ENCODE measurements around the gene KSR1.
"Not testable (repeated sequence)": the region's sequence is repeated elsewhere in the genome, so short reads cannot be mapped to it uniquely, and the experiment has no call there.

The KSR1 gene

GRCh38 chr17:27651411-27652345 is 195.4 kb downstream of the KSR1 start (continued):
- no peak for TF ChIP-seq CREB5 (CRISPR knock-in tag; IDR thresholded peaks at IDR 0.05; ENCODE audit: low read depth)
- TF ChIP-seq ZNF565 (CRISPR knock-in tag; conservative IDR thresholded peaks at IDR 0.05; ENCODE audit: low read depth): no peak
- TF ChIP-seq PPARA (CRISPR knock-in tag; IDR thresholded peaks at IDR 0.05; ENCODE audit: borderline replicate concordance): no peak
- no peak for TF ChIP-seq SNAI2 (CRISPR knock-in tag; IDR thresholded peaks at IDR 0.05)
- no peak for TF ChIP-seq GLIS3 (CRISPR knock-in tag; IDR thresholded peaks at IDR 0.05)

GRCh38 chr17:27653449-27653971 is 197.3 kb downstream of the KSR1 start:
- not testable (repeated sequence) for ATAC-seq

- ATAC-seq: no peak
- TF ChIP-seq ISL1 (CRISPR knock-in tag; IDR thresholded peaks at IDR 0.05): no peak
- no peak for TF ChIP-seq ESRRG (CRISPR knock-in tag; IDR thresholded peaks at IDR 0.05)
These were observed 197.9 kb downstream of the KSR1 start for GRCh38 chr17:27654136-27654535.

- no peak for TF ChIP-seq ZNF8 (CRISPR knock-in tag; IDR thresholded peaks at IDR 0.05)
- no peak for TF ChIP-seq ZFP30 (CRISPR knock-in tag; IDR thresholded peaks at IDR 0.05)
- TF ChIP-seq ZFP3 (CRISPR knock-in tag; IDR thresholded peaks at IDR 0.05): no peak
- TF ChIP-seq SNAI2 (CRISPR knock-in tag; IDR thresholded peaks at IDR 0.05): no peak
- TF ChIP-seq OSR1 (CRISPR knock-in tag; IDR thresholded peaks at IDR 0.05): no peak
- no peak for TF ChIP-seq CSDC2 (CRISPR knock-in tag; IDR thresholded peaks at IDR 0.05)
- no peak for TF ChIP-seq TSHZ2 (CRISPR knock-in tag; IDR thresholded peaks at IDR 0.05)
- TF ChIP-seq TCF4 (CRISPR knock-in tag; IDR thresholded peaks at IDR 0.05; ENCODE audit: borderline replicate concordance): no peak
- no peak for TF ChIP-seq PPARA (CRISPR knock-in tag; IDR thresholded peaks at IDR 0.05; ENCODE audit: borderline replicate concordance)
- ATAC-seq: peak; percentile 85
These were observed 198.6 kb downstream of the KSR1 start for GRCh38 chr17:27654654-27655524.

GRCh38 chr17:27655525-27656111 is 199.4 kb downstream of the KSR1 start:
- not testable (repeated sequence) for ATAC-seq

GRCh38 chr17:27656620-27657019 is 200.4 kb downstream of the KSR1 start:
- not testable (repeated sequence) for ATAC-seq

- TF ChIP-seq RARB (CRISPR knock-in tag; IDR thresholded peaks at IDR 0.05): no peak
- no peak for TF ChIP-seq ESRRG (CRISPR knock-in tag; IDR thresholded peaks at IDR 0.05)
- TF ChIP-seq ZFP30 (CRISPR knock-in tag; IDR thresholded peaks at IDR 0.05): no peak
- no peak for TF ChIP-seq ISL1 (CRISPR knock-in tag; IDR thresholded peaks at IDR 0.05)
- TF ChIP-seq CSRNP3 (CRISPR knock-in tag; IDR thresholded peaks at IDR 0.05): no peak
- TF ChIP-seq SNAI2 (CRISPR knock-in tag; IDR thresholded peaks at IDR 0.05): no peak
- TF ChIP-seq POU6F1 (CRISPR knock-in tag; IDR thresholded peaks at IDR 0.05; ENCODE audit: borderline replicate concordance, low read depth): no peak
- no peak for TF ChIP-seq ZNF8 (CRISPR knock-in tag; IDR thresholded peaks at IDR 0.05)
- no peak for TF ChIP-seq ZNF70 (CRISPR knock-in tag; IDR thresholded peaks at IDR 0.05)
- TF ChIP-seq BACH2 (CRISPR knock-in tag; IDR thresholded peaks at IDR 0.05; ENCODE audit: borderline replicate concordance): no peak
- no peak for TF ChIP-seq TOX (CRISPR knock-in tag; IDR thresholded peaks at IDR 0.05; ENCODE audit: borderline replicate concordance)
- TF ChIP-seq PPARA (CRISPR knock-in tag; IDR thresholded peaks at IDR 0.05; ENCODE audit: borderline replicate concordance): no peak
- ATAC-seq: no peak
These were observed 201.4 kb downstream of the KSR1 start for GRCh38 chr17:27657620-27658019.

All from SK-N-SH treated with all-trans-retinoic acid at 6 μM for 48 hours (cell line).